Epithelial cell of esophagus (primary cell): ENCODE measurements around the gene ARSJ.

Experiments
- DNase-seq: peaks from one replicate; pipeline ENCODE4 v3.0.0; 2010; ENCODE audit warnings: low read depth
- H3K4me3 ChIP-seq: 2 replicates; pipeline ENCODE4 v1.5.1; 2011; ENCODE audit warnings: mild to moderate bottlenecking, low read length, control low read depth
- CTCF ChIP-seq: IDR thresholded peaks from 2 replicates; pipeline ENCODE4 v1.5.1; 2011; ENCODE audit warnings: low read depth, mild to moderate bottlenecking, low read length, control low read depth, inconsistent platforms; ENCODE audit not compliant: insufficient read depth; ENCODE audit errors: missing control alignments

ARSJ gene

GRCh38 chr4:113872426-113873260 is 106.8 kb downstream of the ARSJ start:
- TF ChIP-seq CTCF = no peak
- DNase-seq = no peak
- H3K4me3 ChIP-seq = no peak overlapping the region

GRCh38 chr4:113871080-113871479 is 108.4 kb downstream of the ARSJ start:
- no peak for DNase-seq
- H3K4me3 ChIP-seq = no peak overlapping the region
- no peak for TF ChIP-seq CTCF

DNA sequence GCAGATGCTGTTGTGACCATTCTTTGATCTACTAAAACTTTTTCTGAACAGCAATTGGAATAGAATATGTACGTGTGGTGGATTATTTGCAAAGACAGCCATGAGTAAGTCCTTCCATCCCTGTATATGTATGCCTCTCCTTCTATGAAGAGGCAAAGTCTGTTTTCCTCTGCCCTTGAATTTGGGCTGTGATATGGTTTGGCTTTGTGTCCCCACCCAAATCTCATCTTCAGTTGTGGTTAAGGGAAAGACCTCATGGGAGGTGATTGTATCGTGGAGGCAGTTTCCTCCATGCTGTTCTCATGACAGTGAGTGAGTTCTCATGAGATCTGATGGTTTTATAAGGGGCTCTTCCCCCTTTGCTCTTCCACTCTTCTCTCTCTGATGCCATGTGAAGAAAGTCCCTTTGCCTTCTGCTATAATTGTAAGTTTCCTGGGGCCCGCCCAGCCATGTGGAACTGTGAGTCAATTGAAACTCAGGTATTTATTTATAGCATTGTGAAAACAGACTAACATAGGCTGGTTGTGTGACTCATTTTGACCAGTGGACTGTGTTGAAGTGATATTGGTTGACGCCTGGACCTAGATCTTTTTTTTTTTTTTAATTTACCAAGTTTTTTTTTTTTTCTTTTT is 109.6 kb downstream of the ARSJ start:
- H3K4me3 ChIP-seq = no peak overlapping the region
- peak; percentile 90 for DNase-seq
- TF ChIP-seq CTCF = no peak

DNA sequence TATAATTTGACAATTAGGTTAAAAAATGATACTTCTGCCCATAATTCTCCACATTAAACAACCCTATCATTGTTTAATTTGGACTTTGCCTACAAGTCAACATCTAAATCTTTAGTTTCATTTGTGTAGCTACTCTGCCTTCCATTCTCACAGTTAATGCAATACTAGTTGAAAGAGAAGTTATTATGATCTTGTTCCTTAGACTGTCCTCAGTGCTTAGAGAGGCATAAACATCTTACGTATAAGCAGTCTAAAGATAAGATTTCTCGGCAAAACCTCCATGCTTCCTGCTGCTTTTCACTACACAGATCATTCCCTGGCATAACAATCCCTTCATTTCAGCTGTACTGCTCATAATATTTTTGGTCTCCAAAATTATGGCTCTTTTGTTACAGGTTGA is 112.8 kb downstream of the ARSJ start:
- no peak for TF ChIP-seq CTCF
- no peak overlapping the region for H3K4me3 ChIP-seq
- no peak for DNase-seq

DNA sequence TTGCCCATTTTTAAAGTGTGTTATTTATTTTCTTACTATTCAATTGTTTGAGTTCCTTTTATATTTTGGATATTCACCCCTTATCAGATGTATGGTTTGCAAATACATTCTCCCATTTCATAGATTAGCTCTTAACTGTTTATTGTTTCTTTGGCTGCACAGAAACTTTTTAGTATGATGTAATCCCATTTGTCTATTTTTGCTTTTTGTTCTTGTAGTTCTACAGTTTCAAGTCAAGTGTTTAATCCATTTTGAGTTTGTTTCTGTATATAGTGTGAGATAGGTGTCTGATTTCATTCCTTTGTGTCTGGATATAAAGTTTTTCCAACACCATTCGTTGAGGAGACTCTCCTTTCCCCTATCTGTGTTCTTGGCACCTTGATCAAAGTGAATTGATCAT is 120.5 kb downstream of the ARSJ start:
- H3K4me3 ChIP-seq = no peak overlapping the region
- DNase-seq = no peak
- TF ChIP-seq CTCF = no peak

DNA sequence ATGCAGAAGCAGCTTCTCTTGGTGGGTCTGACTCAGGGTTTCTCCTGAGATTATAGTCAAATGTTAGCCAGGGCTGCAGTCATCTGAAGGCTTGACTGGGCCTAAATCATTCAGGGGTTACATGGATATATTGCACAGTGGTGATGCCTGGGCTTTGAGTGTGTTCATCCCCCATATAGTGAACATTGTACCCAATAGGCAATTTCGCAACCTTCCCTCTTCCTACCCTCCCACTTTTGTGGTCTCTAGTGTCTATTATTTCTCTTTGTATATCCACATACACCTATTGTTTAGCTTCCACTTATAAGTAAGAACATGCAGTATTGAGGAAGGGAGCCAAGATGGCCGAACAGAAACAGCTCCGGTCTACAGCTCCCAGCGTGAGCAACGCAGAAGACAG is 127.6 kb downstream of the ARSJ start:
- H3K4me3 ChIP-seq = no peak overlapping the region
- no peak for TF ChIP-seq CTCF
- no peak for DNase-seq
